ENCODE measurements around the gene MRPS27.

MRPS27 gene

GRCh38 chr5:72202331-72202825, 117.7 kb downstream of the MRPS27 start:
- H3K4me1 Mint-ChIP-seq, result no peaks in the 10 kb centered on the region
- H3K36me3 Mint-ChIP-seq (ENCODE audit: low read depth), result peaks cover 86% of the 10 kb centered on the region
- H3K4me3 Mint-ChIP-seq, result no peak overlapping the region

GRCh38 chr5:72199681-72200080, 120.4 kb downstream of the MRPS27 start:
- peak overlapping the region; percentile 14 for H3K27ac Mint-ChIP-seq
- H3K36me3 Mint-ChIP-seq (ENCODE audit: low read depth), result peaks cover 92% of the 10 kb centered on the region
- peaks cover 3% of the 10 kb centered on the region for H3K27me3 Mint-ChIP-seq (ENCODE audit: low read depth, poor library complexity)
- TF ChIP-seq CTCF (IDR thresholded peaks at IDR 0.05), result no peak
- peaks cover 12% of the 10 kb centered on the region for H3K9me3 Mint-ChIP-seq
- no peaks in the 10 kb centered on the region for H3K4me1 Mint-ChIP-seq
- no peak for DNase-seq
- H3K4me3 Mint-ChIP-seq, result no peak overlapping the region

More at GRCh38 chr5:72202331-72202825, 117.7 kb downstream of the MRPS27 start:
- Mint-ChIP-seq H3K9me3 (peaks cover 4% of the 10 kb centered on the region), H3K27ac (no peak overlapping the region), H3K27me3 (ENCODE audit: low read depth, poor library complexity) (peaks cover 3% of the 10 kb centered on the region)
- DNase-seq, result no peak
- TF ChIP-seq CTCF (IDR thresholded peaks at IDR 0.05), result no peak

DNA sequence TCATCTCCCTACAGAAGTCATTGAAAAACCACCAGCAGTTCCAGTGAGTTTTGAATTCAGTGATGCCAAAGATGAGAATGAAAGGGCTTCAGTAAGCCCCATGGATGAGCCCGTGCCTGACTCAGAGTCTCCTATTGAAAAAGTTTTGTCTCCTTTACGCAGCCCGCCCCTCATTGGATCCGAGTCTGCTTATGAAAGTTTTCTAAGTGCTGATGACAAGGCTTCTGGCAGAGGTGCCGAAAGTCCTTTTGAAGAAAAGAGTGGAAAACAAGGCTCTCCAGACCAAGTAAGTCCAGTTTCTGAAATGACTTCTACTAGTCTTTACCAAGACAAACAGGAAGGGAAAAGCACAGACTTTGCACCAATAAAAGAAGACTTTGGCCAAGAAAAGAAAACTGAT, 122.6 kb downstream of the MRPS27 start:
- Mint-ChIP-seq H3K27ac (no peak overlapping the region), H3K27me3 (ENCODE audit: low read depth, poor library complexity) (peaks cover 3% of the 10 kb centered on the region), H3K36me3 (ENCODE audit: low read depth) (peaks cover 94% of the 10 kb centered on the region), H3K4me3 (no peak overlapping the region), H3K4me1 (no peaks in the 10 kb centered on the region), H3K9me3 (peaks cover 12% of the 10 kb centered on the region)
- no peak for DNase-seq
- no peak for TF ChIP-seq CTCF (IDR thresholded peaks at IDR 0.05)

- no peak for DNase-seq
- no peak overlapping the region for H3K4me3 Mint-ChIP-seq
Measured at GRCh38 chr5:72195581-72195980, 124.5 kb downstream of the MRPS27 start.

DNA sequence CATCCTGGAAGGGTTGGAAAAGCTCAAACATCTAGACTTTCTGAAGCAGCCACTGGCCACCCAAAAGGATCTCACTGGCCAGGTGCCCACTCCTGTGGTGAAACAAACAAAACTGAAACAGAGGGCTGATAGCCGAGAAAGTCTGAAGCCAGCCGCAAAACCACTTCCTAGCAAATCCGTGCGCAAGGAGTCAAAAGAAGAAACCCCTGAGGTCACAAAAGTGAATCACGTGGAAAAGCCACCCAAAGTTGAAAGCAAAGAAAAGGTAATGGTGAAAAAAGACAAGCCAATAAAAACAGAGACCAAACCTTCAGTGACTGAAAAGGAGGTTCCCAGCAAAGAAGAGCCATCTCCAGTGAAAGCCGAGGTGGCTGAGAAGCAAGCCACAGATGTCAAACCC, 125.2 kb downstream of the MRPS27 start:
- Mint-ChIP-seq H3K4me1 (no peaks in the 10 kb centered on the region), H3K27me3 (ENCODE audit: low read depth, poor library complexity) (peaks cover 2% of the 10 kb centered on the region), H3K9me3 (peaks cover 12% of the 10 kb centered on the region), H3K27ac (no peak overlapping the region), H3K4me3 (no peak overlapping the region), H3K36me3 (ENCODE audit: low read depth) (peaks cover 96% of the 10 kb centered on the region)
- DNase-seq, result no peak
- no peak for TF ChIP-seq CTCF (IDR thresholded peaks at IDR 0.05)

More at GRCh38 chr5:72195581-72195980, 124.5 kb downstream of the MRPS27 start:
- Mint-ChIP-seq H3K36me3 (ENCODE audit: low read depth) (peaks cover 97% of the 10 kb centered on the region), H3K4me1 (no peaks in the 10 kb centered on the region), H3K27ac (no peak overlapping the region), H3K9me3 (peaks cover 12% of the 10 kb centered on the region), H3K27me3 (ENCODE audit: low read depth, poor library complexity) (peaks cover 3% of the 10 kb centered on the region)
- no peak for TF ChIP-seq CTCF (IDR thresholded peaks at IDR 0.05)

DNA sequence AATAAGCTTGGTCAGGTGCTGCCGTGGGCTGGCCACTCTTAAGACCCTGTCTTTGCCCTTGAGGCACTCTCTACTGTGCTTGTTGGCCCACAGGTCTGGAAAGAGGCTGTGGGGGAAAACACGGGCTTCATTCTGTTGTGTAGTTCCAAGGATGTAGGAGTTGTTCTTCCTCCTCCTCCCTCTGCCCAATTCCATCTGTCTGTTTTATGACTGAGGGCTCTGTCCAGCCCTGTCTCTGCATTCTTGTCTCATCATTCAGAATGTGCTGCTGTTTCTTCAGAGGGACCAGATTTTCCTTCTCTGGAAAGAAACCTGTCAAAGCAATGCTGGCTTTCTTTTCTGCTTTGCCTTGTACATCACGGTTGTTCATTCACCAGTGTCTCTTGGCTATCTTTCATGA, 128.6 kb downstream of the MRPS27 start:
- DNase-seq, result no peak
- Mint-ChIP-seq H3K27me3 (ENCODE audit: low read depth, poor library complexity) (no peaks in the 10 kb centered on the region), H3K9me3 (peaks cover 7% of the 10 kb centered on the region), H3K4me1 (no peaks in the 10 kb centered on the region), H3K27ac (peak overlapping the region; percentile 18), H3K4me3 (no peak overlapping the region), H3K36me3 (ENCODE audit: low read depth) (peaks cover 80% of the 10 kb centered on the region)
- no peak for TF ChIP-seq CTCF (IDR thresholded peaks at IDR 0.05)

Measured in nephron progenitor cell (in vitro differentiated cells).